ENCODE results near the gene NRXN3.

Gene NRXN3

DNA sequence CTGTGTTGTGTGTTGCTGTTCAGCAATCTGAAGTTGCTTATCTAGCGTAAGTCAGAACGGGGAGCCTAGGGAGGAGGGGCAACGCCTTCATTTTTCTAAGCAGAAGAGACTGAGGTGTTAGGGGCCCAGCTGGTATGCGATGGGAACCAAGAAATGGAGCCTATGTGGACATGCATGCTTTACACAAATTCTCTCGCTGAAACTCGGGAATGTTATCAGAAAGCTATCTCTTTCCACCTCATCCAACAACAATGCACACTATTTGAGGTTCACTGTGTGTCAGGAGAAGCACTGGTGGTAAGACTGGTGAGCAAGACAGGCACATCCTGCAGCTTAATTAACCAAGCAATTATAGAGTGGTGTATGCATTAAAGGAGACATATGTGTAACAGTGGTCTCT is 89.7 kb downstream of the NRXN3 start:
- no peak for TF ChIP-seq CTCF (IDR thresholded peaks at IDR 0.05; ENCODE audit: extremely low read depth, insufficient read depth, missing control alignments)
- DNase-seq (ENCODE audit: low spot score), result no peak
- in situ Hi-C loops (cut with MboI; ENCODE audit: low pct_unique_long_range_greater_than_20kb, low sequenced_read_pairs, unreplicated experiment), result no loop called here

DNA sequence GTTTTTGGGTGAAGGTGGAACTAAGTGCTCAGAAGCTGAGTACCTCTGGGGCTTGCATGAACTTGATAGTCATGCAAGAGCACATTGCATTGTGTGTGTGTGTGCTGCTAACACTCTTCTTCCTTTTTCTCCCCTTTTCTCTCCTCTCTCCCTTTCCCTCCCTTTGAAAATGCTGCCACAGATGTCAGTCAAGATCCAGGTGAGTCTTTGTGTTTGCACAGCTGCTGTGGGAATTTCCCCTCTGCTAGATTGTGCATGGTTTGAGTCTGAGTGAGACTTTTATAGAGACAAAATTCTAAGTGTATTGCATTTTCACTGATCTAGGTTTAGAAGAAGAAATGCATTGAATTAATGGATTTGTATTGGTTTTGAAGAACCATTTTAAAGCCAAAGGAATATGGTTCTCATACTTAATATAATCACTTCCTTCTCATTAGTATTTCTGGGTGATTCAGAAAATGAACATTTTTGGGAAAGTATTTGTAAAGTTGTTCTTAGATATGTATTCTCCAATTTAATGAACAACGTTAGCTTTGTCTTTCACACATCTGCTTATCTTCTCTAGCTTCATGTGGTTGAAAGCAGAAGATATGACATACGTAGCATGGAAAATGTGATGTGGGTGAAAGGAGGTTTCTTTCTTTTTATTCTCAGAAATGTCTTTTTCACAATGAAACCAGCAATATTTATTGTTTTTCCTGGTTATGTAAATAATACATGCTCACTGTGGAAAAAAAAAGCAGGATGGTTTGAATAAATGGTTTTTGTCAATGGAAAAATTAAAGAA is 108.5 kb downstream of the NRXN3 start:
- no peak for TF ChIP-seq CTCF (IDR thresholded peaks at IDR 0.05; ENCODE audit: extremely low read depth, insufficient read depth, missing control alignments)
- in situ Hi-C loops (cut with MboI; ENCODE audit: low pct_unique_long_range_greater_than_20kb, low sequenced_read_pairs, unreplicated experiment), result no loop called here
- no peak for DNase-seq (ENCODE audit: low spot score)

- no peak for DNase-seq (ENCODE audit: low spot score)
- in situ Hi-C loops (cut with MboI; ENCODE audit: low pct_unique_long_range_greater_than_20kb, low sequenced_read_pairs, unreplicated experiment), result no loop called here
- TF ChIP-seq CTCF (IDR thresholded peaks at IDR 0.05; ENCODE audit: extremely low read depth, insufficient read depth, missing control alignments), result no peak
Measured at GRCh38 chr14:78282437-78282836, 112.3 kb downstream of the NRXN3 start.

- no peak for TF ChIP-seq CTCF (IDR thresholded peaks at IDR 0.05; ENCODE audit: extremely low read depth, insufficient read depth, missing control alignments)
- DNase-seq (ENCODE audit: low spot score), result no peak
- in situ Hi-C loops (cut with MboI; ENCODE audit: low pct_unique_long_range_greater_than_20kb, low sequenced_read_pairs, unreplicated experiment), result no loop called here
Measured at GRCh38 chr14:78286210-78286609, 116.0 kb downstream of the NRXN3 start.

DNA sequence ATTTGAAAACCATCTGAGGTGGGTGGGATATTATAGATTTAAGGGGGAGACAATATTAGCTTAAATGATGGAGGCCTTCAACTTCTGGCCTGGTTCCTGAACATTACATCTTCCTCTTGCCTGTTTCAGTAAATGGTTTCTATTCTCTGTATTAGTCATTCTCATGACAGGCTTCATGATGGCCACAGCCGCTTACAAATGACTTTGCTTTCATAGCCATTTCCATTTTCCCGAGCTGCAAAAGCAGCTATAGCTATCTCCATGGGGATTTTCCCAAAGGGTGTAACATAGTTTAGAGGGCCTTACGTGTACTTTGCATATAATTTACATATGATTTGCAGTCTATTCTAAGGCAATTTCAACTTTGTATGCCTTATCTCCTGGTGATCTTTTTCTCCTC is 121.8 kb downstream of the NRXN3 start:
- peak; percentile 31 for DNase-seq (ENCODE audit: low spot score)
- TF ChIP-seq CTCF (IDR thresholded peaks at IDR 0.05; ENCODE audit: extremely low read depth, insufficient read depth, missing control alignments), result no peak
- in situ Hi-C loops (cut with MboI; ENCODE audit: low pct_unique_long_range_greater_than_20kb, low sequenced_read_pairs, unreplicated experiment), result no loop called here

DNA sequence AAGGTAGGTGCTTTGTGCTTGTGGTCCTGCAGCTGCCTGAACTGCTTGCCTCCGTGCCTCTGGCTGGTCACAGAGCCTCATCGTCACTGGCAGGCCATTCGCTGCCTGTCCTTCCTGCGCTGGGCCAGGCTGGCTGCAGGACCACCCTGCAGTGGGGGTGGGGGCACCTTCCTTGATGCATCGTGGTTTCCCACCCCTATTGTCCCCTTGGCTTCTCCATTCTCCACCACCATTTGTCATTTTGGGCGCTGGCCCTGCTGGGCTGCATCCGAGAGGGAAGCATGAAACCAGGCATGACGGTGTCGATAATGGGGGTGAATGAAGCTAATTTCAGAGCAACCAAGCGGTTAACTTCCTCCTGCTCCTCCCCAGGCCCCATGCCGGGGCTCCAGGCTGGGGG is 127.7 kb downstream of the NRXN3 start:
- in situ Hi-C loops (cut with MboI; ENCODE audit: low pct_unique_long_range_greater_than_20kb, low sequenced_read_pairs, unreplicated experiment), result no loop called here
- no peak for TF ChIP-seq CTCF (IDR thresholded peaks at IDR 0.05; ENCODE audit: extremely low read depth, insufficient read depth, missing control alignments)

More for the DNA sequence above, 127.7 kb downstream of the NRXN3 start:
- no peak for DNase-seq (ENCODE audit: low spot score)
